ENCODE results near the gene PJA1.

PJA1 gene

GRCh38 chrX:69195810-69196209, 30.6 kb upstream of the PJA1 start:
- no peak overlapping the region for H2AK5ac ChIP-seq (ENCODE audit: low read length, severe bottlenecking)
- H2AFZ ChIP-seq (ENCODE audit: low read depth, low read length) = no peak overlapping the region
- H3K27me3 ChIP-seq (ENCODE audit: control insufficient read depth in 1 of 2, insufficient read depth in 1 of 2, low read length in 2 of 2) = peaks cover 23 to 98% of the 10 kb centered on the region in 2 experiments
- no peaks in the 10 kb centered on the region for H3K79me1 ChIP-seq (replicated peaks; ENCODE audit: low read length, poor library complexity, severe bottlenecking)
- H3K9me3 ChIP-seq (ENCODE audit: control insufficient read depth, low read length) = peaks cover 9% of the 10 kb centered on the region
- H4K91ac ChIP-seq (ENCODE audit: low read length) = no peak overlapping the region
- H3K4me2 ChIP-seq (ENCODE audit: low read length, poor library complexity, severe bottlenecking) = no peak overlapping the region
- no peak overlapping the region for H2BK12ac ChIP-seq (ENCODE audit: low read length in 2 of 2)
- no peak for DNase-seq
- H3K4ac ChIP-seq (ENCODE audit: low read depth in 1 of 2, low read length in 2 of 2) = no peak overlapping the region
- H3K36me3 ChIP-seq (ENCODE audit: control insufficient read depth in 1 of 2, insufficient read depth in 2 of 2, low read depth in 1 of 2, low read length in 2 of 2) = no peaks in the 10 kb centered on the region
- no peak overlapping the region for H3K23ac ChIP-seq (ENCODE audit: low read length in 2 of 2)
- no peak overlapping the region for H3K27ac ChIP-seq (ENCODE audit: low read length, poor library complexity, severe bottlenecking)
- H4K8ac ChIP-seq (ENCODE audit: low read length) = no peak overlapping the region
- H3K14ac ChIP-seq (ENCODE audit: low read length in 2 of 2) = no peak overlapping the region
- peak overlapping the region; percentile 7 for H2BK15ac ChIP-seq (ENCODE audit: low read depth, poor library complexity, severe bottlenecking)
- no peak overlapping the region for H3K9ac ChIP-seq (ENCODE audit: low read length)
- no peak overlapping the region for H2BK120ac ChIP-seq (ENCODE audit: low read depth, low read length)
- WGBS = 90% methylated on average over 2 of the region's 3 CpGs
- no peak overlapping the region for H3K4me3 ChIP-seq (ENCODE audit: insufficient read depth in 1 of 2, low read depth in 1 of 2, low read length in 2 of 2)
- no peaks in the 10 kb centered on the region for H3K4me1 ChIP-seq (ENCODE audit: control insufficient read depth, insufficient read depth, low read depth, low read length)
- H3K18ac ChIP-seq (ENCODE audit: low read depth in 1 of 2, low read length in 2 of 2) = no peak overlapping the region
- H2BK5ac ChIP-seq (ENCODE audit: low read depth, low read length, poor library complexity, severe bottlenecking) = no peak overlapping the region

DNA sequence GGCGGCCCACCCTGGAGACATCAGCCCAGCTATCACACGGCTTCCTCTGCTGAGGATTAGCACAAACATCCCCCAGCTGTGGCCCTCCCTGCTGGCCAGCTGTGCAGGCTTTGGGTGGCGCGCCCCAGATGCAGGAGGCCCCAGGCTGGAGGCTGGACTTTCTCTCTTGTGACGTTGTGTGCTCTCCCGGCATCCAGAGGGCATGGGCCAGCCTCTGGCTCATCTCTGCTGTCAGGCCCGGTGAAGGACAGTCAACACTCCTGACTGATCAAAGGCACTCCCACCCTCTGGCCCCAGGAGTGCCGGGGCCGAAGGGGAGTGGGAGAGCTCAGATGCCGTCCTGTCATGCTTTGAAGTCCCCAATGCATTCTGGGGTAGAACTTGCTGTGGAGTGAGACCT, 29.9 kb upstream of the PJA1 start:
- WGBS = 31% methylated on average over 5 of the region's 10 CpGs

GRCh38 chrX:69192603-69193002, 27.4 kb upstream of the PJA1 start:
- Histone ChIP-seq H3K36me3 (ENCODE audit: control insufficient read depth in 1 of 2, insufficient read depth in 2 of 2, low read depth in 1 of 2, low read length in 2 of 2) (no peaks in the 10 kb centered on the region), H3K9ac (ENCODE audit: low read length) (no peak overlapping the region), H3K27me3 (ENCODE audit: control insufficient read depth in 1 of 2, insufficient read depth in 1 of 2, low read length in 2 of 2) (peaks cover 23 to 97% of the 10 kb centered on the region in 2 experiments), H3K4me1 (ENCODE audit: control insufficient read depth, insufficient read depth, low read depth, low read length) (no peaks in the 10 kb centered on the region), H2BK15ac (ENCODE audit: low read depth, poor library complexity, severe bottlenecking) (no peak overlapping the region), H3K9me3 (ENCODE audit: control insufficient read depth, low read length) (no peaks in the 10 kb centered on the region), H3K4ac (ENCODE audit: low read depth in 1 of 2, low read length in 2 of 2) (no peak overlapping the region), H2BK12ac (ENCODE audit: low read length in 2 of 2) (no peak overlapping the region), H3K4me2 (ENCODE audit: low read length, poor library complexity, severe bottlenecking) (no peak overlapping the region), H3K79me1 (replicated peaks; ENCODE audit: low read length, poor library complexity, severe bottlenecking) (no peaks in the 10 kb centered on the region), H4K8ac (ENCODE audit: low read length) (no peak overlapping the region), H3K23ac (ENCODE audit: low read length in 2 of 2) (no peak overlapping the region), H2AK5ac (ENCODE audit: low read length, severe bottlenecking) (no peak overlapping the region), H4K91ac (ENCODE audit: low read length) (no peak overlapping the region), H3K14ac (ENCODE audit: low read length in 2 of 2) (no peak overlapping the region), H3K27ac (ENCODE audit: low read length, poor library complexity, severe bottlenecking) (no peak overlapping the region), H2BK5ac (ENCODE audit: low read depth, low read length, poor library complexity, severe bottlenecking) (no peak overlapping the region), H3K4me3 (ENCODE audit: insufficient read depth in 1 of 2, low read depth in 1 of 2, low read length in 2 of 2) (no peak overlapping the region), H3K18ac (ENCODE audit: low read depth in 1 of 2, low read length in 2 of 2) (no peak overlapping the region), H2AFZ (ENCODE audit: low read depth, low read length) (no peak overlapping the region), H2BK120ac (ENCODE audit: low read depth, low read length) (no peak overlapping the region)
- DNase-seq = no peak
- WGBS = 79% methylated on average over 2 of the region's 2 CpGs

More for the DNA sequence above, 29.9 kb upstream of the PJA1 start:
- H3K4me1 ChIP-seq (ENCODE audit: control insufficient read depth, insufficient read depth, low read depth, low read length) = no peaks in the 10 kb centered on the region
- H3K9ac ChIP-seq (ENCODE audit: low read length) = no peak overlapping the region
- no peak overlapping the region for H3K23ac ChIP-seq (ENCODE audit: low read length in 2 of 2)
- H3K4me2 ChIP-seq (ENCODE audit: low read length, poor library complexity, severe bottlenecking) = no peak overlapping the region
- H2BK12ac ChIP-seq (ENCODE audit: low read length in 2 of 2) = no peak overlapping the region
- H3K79me1 ChIP-seq (replicated peaks; ENCODE audit: low read length, poor library complexity, severe bottlenecking) = no peaks in the 10 kb centered on the region
- no peak overlapping the region for H4K8ac ChIP-seq (ENCODE audit: low read length)
- DNase-seq = peak; percentile 22
- H3K14ac ChIP-seq (ENCODE audit: low read length in 2 of 2) = no peak overlapping the region
- peaks cover 9% of the 10 kb centered on the region for H3K9me3 ChIP-seq (ENCODE audit: control insufficient read depth, low read length)
- no peak overlapping the region for H2BK5ac ChIP-seq (ENCODE audit: low read depth, low read length, poor library complexity, severe bottlenecking)
- H2BK15ac ChIP-seq (ENCODE audit: low read depth, poor library complexity, severe bottlenecking) = no peak overlapping the region
- H3K18ac ChIP-seq (ENCODE audit: low read depth in 1 of 2, low read length in 2 of 2) = peak overlapping the region in 1 of 2 experiments; percentile 40
- H2BK120ac ChIP-seq (ENCODE audit: low read depth, low read length) = no peak overlapping the region
- H3K4me3 ChIP-seq (ENCODE audit: insufficient read depth in 1 of 2, low read depth in 1 of 2, low read length in 2 of 2) = no peak overlapping the region
- peaks cover 23 to 98% of the 10 kb centered on the region in 2 experiments for H3K27me3 ChIP-seq (ENCODE audit: control insufficient read depth in 1 of 2, insufficient read depth in 1 of 2, low read length in 2 of 2)
- no peak overlapping the region for H3K4ac ChIP-seq (ENCODE audit: low read depth in 1 of 2, low read length in 2 of 2)
- H4K91ac ChIP-seq (ENCODE audit: low read length) = no peak overlapping the region
- H2AK5ac ChIP-seq (ENCODE audit: low read length, severe bottlenecking) = no peak overlapping the region
- H2AFZ ChIP-seq (ENCODE audit: low read depth, low read length) = no peak overlapping the region
- no peak overlapping the region for H3K27ac ChIP-seq (ENCODE audit: low read length, poor library complexity, severe bottlenecking)
- H3K36me3 ChIP-seq (ENCODE audit: control insufficient read depth in 1 of 2, insufficient read depth in 2 of 2, low read depth in 1 of 2, low read length in 2 of 2) = no peaks in the 10 kb centered on the region

GRCh38 chrX:69189576-69190371, 24.5 kb upstream of the PJA1 start:
- DNase-seq = no peak
- Histone ChIP-seq H3K4me3 (ENCODE audit: insufficient read depth in 1 of 2, low read depth in 1 of 2, low read length in 2 of 2) (no peak overlapping the region), H2AK5ac (ENCODE audit: low read length, severe bottlenecking) (no peak overlapping the region), H3K4me1 (ENCODE audit: control insufficient read depth, insufficient read depth, low read depth, low read length) (no peaks in the 10 kb centered on the region), H2BK120ac (ENCODE audit: low read depth, low read length) (no peak overlapping the region), H3K18ac (ENCODE audit: low read depth in 1 of 2, low read length in 2 of 2) (no peak overlapping the region), H3K14ac (ENCODE audit: low read length in 2 of 2) (no peak overlapping the region), H4K91ac (ENCODE audit: low read length) (peak overlapping the region; percentile 15), H3K9me3 (ENCODE audit: control insufficient read depth, low read length) (no peaks in the 10 kb centered on the region), H3K79me1 (replicated peaks; ENCODE audit: low read length, poor library complexity, severe bottlenecking) (no peaks in the 10 kb centered on the region), H3K36me3 (ENCODE audit: control insufficient read depth in 1 of 2, insufficient read depth in 2 of 2, low read depth in 1 of 2, low read length in 2 of 2) (no peaks in the 10 kb centered on the region), H3K9ac (ENCODE audit: low read length) (no peak overlapping the region), H3K4ac (ENCODE audit: low read depth in 1 of 2, low read length in 2 of 2) (no peak overlapping the region), H2BK5ac (ENCODE audit: low read depth, low read length, poor library complexity, severe bottlenecking) (no peak overlapping the region), H3K4me2 (ENCODE audit: low read length, poor library complexity, severe bottlenecking) (no peak overlapping the region), H3K27ac (ENCODE audit: low read length, poor library complexity, severe bottlenecking) (no peak overlapping the region), H3K23ac (ENCODE audit: low read length in 2 of 2) (no peak overlapping the region), H2BK12ac (ENCODE audit: low read length in 2 of 2) (no peak overlapping the region), H4K8ac (ENCODE audit: low read length) (no peak overlapping the region), H3K27me3 (ENCODE audit: control insufficient read depth in 1 of 2, insufficient read depth in 1 of 2, low read length in 2 of 2) (peaks cover 17 to 97% of the 10 kb centered on the region in 2 experiments), H2BK15ac (ENCODE audit: low read depth, poor library complexity, severe bottlenecking) (no peak overlapping the region), H2AFZ (ENCODE audit: low read depth, low read length) (no peak overlapping the region)
- WGBS = 49% methylated on average over 3 of the region's 9 CpGs
